Heart right ventricle (tissue), 16 donors: Measurements from ENCODE around the gene FIBCD1. TPM values are rescaled to one million over a fixed set of nuclear protein-coding genes. Genes with fewer than 3 reads are reported as not detected.
"Not testable (repeated sequence)": the region's sequence is repeated elsewhere in the genome, so short reads cannot be mapped to it uniquely, and the experiment has no call there.

ENCODE experiments used
- ATAC-seq, 8 donors: fragments of 200-7000 bp; cut with Tn5 transposase; one replicate each; pipeline ENCODE4 v1.9.1; 2020; ENCODE audit warnings: mild to moderate bottlenecking in 8 of 8, moderate library complexity in 8 of 8, moderate number of reproducible peaks in 1 of 8
- DNase-seq, 2 donors: peaks; one replicate each; pipeline ENCODE4 v3.0.0-alpha.2; 2020
- H3K27ac ChIP-seq, 10 donors: fragments of 200-600 bp; sonication (generic) in 2 of 10; one replicate each; pipeline versions ENCODE4 v1.5.0 to v1.8.0; 2020 to 2022; ENCODE audit warnings: mild to moderate bottlenecking in 3 of 10
- H3K27me3 ChIP-seq, 7 donors: fragments of 200-600 bp; one replicate each; pipeline ENCODE4 v1.8.0; 2021 to 2022; ENCODE audit warnings: mild to moderate bottlenecking in 2 of 7
- H3K36me3 ChIP-seq, 9 donors: fragments of 200-600 bp; sonication (generic) in 1 of 9; one replicate each; pipeline versions ENCODE4 v1.5.0 to v1.8.0; 2020 to 2022; ENCODE audit warnings: mild to moderate bottlenecking in 2 of 9
- H3K4me1 ChIP-seq, 9 donors: fragments of 200-600 bp; sonication (generic) in 1 of 9; one replicate each; pipeline versions ENCODE4 v1.5.0 to v1.8.0; 2020 to 2022; ENCODE audit warnings: mild to moderate bottlenecking in 4 of 9
- H3K4me3 ChIP-seq, 10 donors: fragments of 200-600 bp; sonication (generic) in 2 of 10; one replicate each; pipeline versions ENCODE4 v1.5.0 to v1.8.0; 2020 to 2022; ENCODE audit warnings: mild to moderate bottlenecking in 7 of 10, moderate library complexity in 2 of 10
- H3K9me3 ChIP-seq, 11 donors: fragments of 200-600 bp in 10 of 11; sonication (generic) in 2 of 11; one replicate each; pipeline versions ENCODE4 v1.5.0 to v1.8.0; 2013 to 2022; ENCODE audit warnings: mild to moderate bottlenecking in 2 of 11, control low read depth in 1 of 11, moderate library complexity in 1 of 11
- WGBS, 2 donors: extraction: QIAGEN DNeasy Blood & Tissue Kit; methylation state at CpG; one replicate each; pipeline ENCODE4 v1.1.7; 2013; ENCODE audit warnings: inconsistent platforms in 1 of 2; 5-methylcytosine and 5-hydroxymethylcytosine counted together
- intact Hi-C, 10 donors: fragments of 100-400 bp; cut with DNase I; formaldehyde crosslinking; loops; one replicate each; pipeline versions ENCODE4 v1.11.1 to v1.14.2; 2022
- polyA plus RNA-seq, 2 donors: library from polyadenylated mRNA; stranded (reverse); fragments of 200-250 nt; gene quantifications; one replicate each; pipeline ENCODE4 v1.2.3, GENCODE V29; 2013
- total RNA-seq, 10 donors: library from RNA; stranded (reverse); fragmentation: NEBNext Ultra II Directional in 3 of 10; extraction: Animal tissue kit (Norgen Biotek cat#: 25700) in 3 of 10; gene quantifications; one replicate each; pipeline versions ENCODE4 v1.2.1 to v1.2.4, GENCODE V29; 2021 to 2023
- TF ChIP-seq, protein P1 (sequence below), 9 donors: fragments of 200-600 bp; sonication (generic) in 2 of 9; IDR thresholded peaks; one replicate each; pipeline versions ENCODE4 v1.5.0 to v1.8.0; 2021 to 2022; ENCODE audit warnings: antibody characterized with exemption in 9 of 9, mild to moderate bottlenecking in 5 of 9, moderate library complexity in 1 of 9
- donor health status: Arrhythmogenic right ventricular cardiomyopathy.
- donor health status: ischemic (EF 13 %, LVEDD 7.1; RV severe dilation, severe dysfunction).
- donor health status: healthy with polysubstance abuse.
- donor health status: DM: no; HTN: yes; CAD: no.
- donor health status: DM: no; HTN: no; CAD: no.
- donor health status: ischemic (EF 25% LVEDD 6.9; RV normal size, moderate dysfunction).
- donor health status: ischemic (EF 25% LVEDD 5.7; RV mildly dilated, moderate dysfunction).
- donor health status: healthy.
- donor health status: DM: yes; HTN: yes; CAD: no.
- donor health status: Ischemic cardiomyopathy.
- donor health status: ischemic (EF 35%, LVEDD 5.7; RV mildly dilated, moderate dysfunction).
- donor health status: nonischemic (EF 11% LVEDD 7.7; RV severe dilation, severe dysfunction).
- donor health status: DM: yes; HTN: yes; CAD: no.
- donor health status: PGD.
- donor health status: ischemic (EF 29% LVEDD 5.4; RV normal size, mild dysfunction).
- donor health status: nonischemic (EF 23%, LVEDD 6.1; RV moderate dilation, normal function).

FIBCD1 gene
- total and polyA plus RNA-seq, 12 donors = 0.16 to 5.8 (median 1.2) TPM

GRCh38 chr9:130960522-130961378, 21.7 kb upstream of the FIBCD1 start:
- intact Hi-C loops = no loop called here
- TF ChIP-seq, protein P1, sequence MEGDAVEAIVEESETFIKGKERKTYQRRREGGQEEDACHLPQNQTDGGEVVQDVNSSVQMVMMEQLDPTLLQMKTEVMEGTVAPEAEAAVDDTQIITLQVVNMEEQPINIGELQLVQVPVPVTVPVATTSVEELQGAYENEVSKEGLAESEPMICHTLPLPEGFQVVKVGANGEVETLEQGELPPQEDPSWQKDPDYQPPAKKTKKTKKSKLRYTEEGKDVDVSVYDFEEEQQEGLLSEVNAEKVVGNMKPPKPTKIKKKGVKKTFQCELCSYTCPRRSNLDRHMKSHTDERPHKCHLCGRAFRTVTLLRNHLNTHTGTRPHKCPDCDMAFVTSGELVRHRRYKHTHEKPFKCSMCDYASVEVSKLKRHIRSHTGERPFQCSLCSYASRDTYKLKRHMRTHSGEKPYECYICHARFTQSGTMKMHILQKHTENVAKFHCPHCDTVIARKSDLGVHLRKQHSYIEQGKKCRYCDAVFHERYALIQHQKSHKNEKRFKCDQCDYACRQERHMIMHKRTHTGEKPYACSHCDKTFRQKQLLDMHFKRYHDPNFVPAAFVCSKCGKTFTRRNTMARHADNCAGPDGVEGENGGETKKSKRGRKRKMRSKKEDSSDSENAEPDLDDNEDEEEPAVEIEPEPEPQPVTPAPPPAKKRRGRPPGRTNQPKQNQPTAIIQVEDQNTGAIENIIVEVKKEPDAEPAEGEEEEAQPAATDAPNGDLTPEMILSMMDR (IDR thresholded peaks at IDR 0.05) = no peak
- Histone ChIP-seq H3K4me3 (no peak overlapping the region), H3K27me3 (peaks cover 0 to 13% (median 1%) of the 10 kb centered on the region in 7 donors), H3K9me3 (peaks cover 0 to 15% (median 0%) of the 10 kb centered on the region in 11 donors), H3K27ac (no peak overlapping the region), H3K4me1 (peaks cover 0 to 12% (median 5%) of the 10 kb centered on the region in 9 donors), H3K36me3 (no peaks in the 10 kb centered on the region)
- DNase-seq = no peak
- ATAC-seq = no peak
- 90% methylated on average over 14 of the region's 14 CpGs for WGBS, 2 donors

- H3K27me3 ChIP-seq = peaks cover 0 to 14% (median 6%) of the 10 kb centered on the region in 7 donors
- no peak overlapping the region for H3K4me3 ChIP-seq
- intact Hi-C loops = no loop called here
- H3K36me3 ChIP-seq = no peaks in the 10 kb centered on the region
- DNase-seq = no peak
- H3K9me3 ChIP-seq = peaks cover 0 to 10% (median 0%) of the 10 kb centered on the region in 11 donors
- H3K27ac ChIP-seq = no peak overlapping the region
- no peak for ATAC-seq
- TF ChIP-seq, protein P1 (IDR thresholded peaks at IDR 0.05) = no peak
- WGBS, 2 donors = 91 to 96% methylated on average over 9 of the region's 9 CpGs
- peaks cover 0 to 12% (median 5%) of the 10 kb centered on the region in 9 donors for H3K4me1 ChIP-seq
Measured at GRCh38 chr9:130959809-130960334, 20.8 kb upstream of the FIBCD1 start.

GRCh38 chr9:130958564-130958963, 19.5 kb upstream of the FIBCD1 start:
- H3K9me3 ChIP-seq, ATAC-seq, H3K36me3 ChIP-seq, H3K4me3 ChIP-seq, DNase-seq, intact Hi-C loops, H3K27ac ChIP-seq: not testable (repeated sequence)
- whole genome bisulfite sequencing, 2 donors = 88 to 94% methylated on average over 4 of the region's 4 CpGs
- Histone ChIP-seq H3K27me3 (peaks cover 0 to 14% (median 6%) of the 10 kb centered on the region in 7 donors), H3K4me1 (peaks cover 0 to 12% (median 5%) of the 10 kb centered on the region in 9 donors)

DNA sequence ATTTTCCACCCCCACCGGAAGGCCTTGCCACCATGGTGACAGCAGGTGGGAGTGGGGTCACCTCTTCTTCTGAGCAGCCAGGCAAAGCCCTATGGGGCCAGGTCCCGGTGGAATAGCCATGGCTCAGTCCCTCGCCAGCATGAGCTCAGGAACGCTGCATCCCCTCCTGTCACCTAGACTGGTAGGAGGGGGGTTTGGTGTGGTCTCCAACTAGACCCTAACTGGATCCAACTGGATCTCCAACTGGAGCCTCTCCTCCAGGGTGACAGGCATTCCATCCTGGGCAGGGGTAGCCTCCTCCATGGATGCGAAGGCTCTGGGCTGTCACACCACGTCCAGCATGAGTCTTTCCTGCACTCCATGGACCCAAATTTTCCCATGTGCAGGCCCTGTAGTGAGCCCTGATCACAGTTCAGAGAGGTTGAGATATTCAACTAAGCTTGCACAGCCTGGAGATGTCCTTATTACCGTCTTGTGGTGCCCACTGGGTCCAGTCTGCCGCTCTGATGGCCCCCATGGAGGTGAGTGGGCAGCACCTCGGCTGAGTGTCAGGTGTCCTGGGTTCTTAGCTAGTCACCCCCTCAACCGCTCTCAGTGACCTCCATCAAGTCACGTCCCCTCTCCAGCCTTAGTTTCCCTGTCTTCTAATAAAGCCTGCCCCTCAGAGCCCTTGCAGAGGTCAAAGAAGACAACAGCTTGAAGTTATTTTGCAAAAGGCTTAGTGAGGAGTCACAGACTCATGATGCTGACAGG, 18.6 kb upstream of the FIBCD1 start:
- DNase-seq (no peak), ATAC-seq (no peak)
- no peaks in the 10 kb centered on the region for H3K36me3 ChIP-seq
- no peak overlapping the region for H3K27ac ChIP-seq
- WGBS, 2 donors = 83 to 90% methylated on average over 11 of the region's 11 CpGs
- H3K27me3 ChIP-seq = peaks cover 0 to 16% (median 6%) of the 10 kb centered on the region in 7 donors
- no peaks in the 10 kb centered on the region for H3K9me3 ChIP-seq
- peaks cover 0 to 7% (median 1%) of the 10 kb centered on the region in 9 donors for H3K4me1 ChIP-seq
- intact Hi-C loops = no loop called here
- no peak overlapping the region for H3K4me3 ChIP-seq
- TF ChIP-seq, protein P1 (IDR thresholded peaks at IDR 0.05) = no peak
